Stimulated activated CD8-positive, alpha-beta memory T cell treated with anti-CD3 and anti-CD28 coated beads, Interleukin-12 subunit alpha, Interleukin-12 subunit beta, amount 100 ng/mL, for 24 hours (primary cell): ENCODE data around the gene MAEA.

Experiments used
- DNase-seq: peaks from one replicate; pipeline ENCODE4 v3.0.0-alpha.2; 2020; ENCODE audit errors: extremely low read depth

Gene MAEA

GRCh38 chr4:1352567-1352900 is 62.8 kb downstream of the MAEA start:
- no peak for DNase-seq

DNA sequence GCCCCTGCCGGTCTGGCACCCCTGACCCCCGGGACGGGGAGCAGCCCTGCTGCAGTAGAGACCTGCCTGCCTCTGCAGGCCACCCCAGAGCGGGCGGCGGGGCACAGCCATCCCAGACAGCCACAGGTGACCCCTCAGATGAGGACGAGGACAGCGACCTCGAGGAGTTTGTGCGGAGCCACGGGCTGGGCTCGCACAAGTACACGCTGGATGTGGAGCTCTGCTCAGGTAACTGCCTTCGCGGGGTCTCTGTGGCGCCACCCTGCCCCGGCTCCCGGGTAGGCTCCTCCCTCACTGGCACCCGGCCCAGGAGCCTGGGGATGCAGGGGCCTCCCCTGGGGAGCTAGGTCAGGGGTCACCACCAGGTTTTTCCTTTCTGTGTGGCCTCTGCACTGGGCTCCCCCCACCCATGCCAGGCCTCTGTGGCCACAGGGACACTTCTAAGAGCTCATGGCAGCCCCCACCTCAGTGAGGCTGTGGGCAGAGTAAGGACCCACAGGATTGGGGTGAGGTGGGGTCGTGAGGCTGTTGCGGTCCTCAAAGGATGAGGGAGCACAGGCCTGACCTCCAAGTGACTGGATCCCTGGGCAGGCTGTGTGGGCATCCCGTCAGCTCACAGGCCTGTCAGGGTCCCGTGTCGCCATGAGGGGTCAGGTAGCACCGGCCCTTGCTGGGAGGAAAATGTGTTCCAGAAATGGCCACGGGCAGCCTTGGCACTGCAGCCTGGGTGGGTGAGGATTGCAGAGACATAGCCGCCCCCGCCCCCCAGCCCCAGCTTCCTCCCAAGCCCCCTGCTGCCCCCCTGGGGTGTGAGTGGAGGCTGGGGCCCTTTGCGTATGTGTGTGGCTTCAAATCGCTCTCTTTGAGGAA is 63.7 kb downstream of the MAEA start:
- DNase-seq: no peak

- DNase-seq: no peak
These were observed 64.7 kb downstream of the MAEA start for GRCh38 chr4:1354136-1354982.

GRCh38 chr4:1354983-1355275 is 65.2 kb downstream of the MAEA start:
- DNase-seq: no peak

DNA sequence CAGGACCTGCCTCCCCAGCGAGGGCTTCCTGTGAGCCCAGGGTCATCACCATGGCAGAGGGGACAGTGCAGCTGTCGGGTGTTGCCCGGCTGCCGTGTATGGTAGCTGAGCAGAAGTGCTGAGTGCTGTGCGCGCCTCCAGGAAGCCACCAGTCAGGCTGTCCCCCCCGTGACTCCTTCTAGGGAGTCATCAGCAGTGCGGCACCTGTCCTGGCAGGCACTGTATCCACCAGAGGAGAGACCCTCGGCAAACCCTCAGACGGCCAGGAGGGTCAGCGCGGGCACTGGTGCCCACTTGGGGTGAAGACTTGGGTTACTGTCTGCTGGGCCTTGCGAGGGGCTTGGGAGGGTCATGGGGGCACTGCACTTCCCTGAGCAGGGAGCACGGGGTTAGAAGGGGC is 65.7 kb downstream of the MAEA start:
- DNase-seq: no peak

GRCh38 chr4:1356181-1356998 is 66.7 kb downstream of the MAEA start:
- DNase-seq: no peak

GRCh38 chr4:1357356-1358248 is 67.9 kb downstream of the MAEA start:
- DNase-seq: no peak

DNA sequence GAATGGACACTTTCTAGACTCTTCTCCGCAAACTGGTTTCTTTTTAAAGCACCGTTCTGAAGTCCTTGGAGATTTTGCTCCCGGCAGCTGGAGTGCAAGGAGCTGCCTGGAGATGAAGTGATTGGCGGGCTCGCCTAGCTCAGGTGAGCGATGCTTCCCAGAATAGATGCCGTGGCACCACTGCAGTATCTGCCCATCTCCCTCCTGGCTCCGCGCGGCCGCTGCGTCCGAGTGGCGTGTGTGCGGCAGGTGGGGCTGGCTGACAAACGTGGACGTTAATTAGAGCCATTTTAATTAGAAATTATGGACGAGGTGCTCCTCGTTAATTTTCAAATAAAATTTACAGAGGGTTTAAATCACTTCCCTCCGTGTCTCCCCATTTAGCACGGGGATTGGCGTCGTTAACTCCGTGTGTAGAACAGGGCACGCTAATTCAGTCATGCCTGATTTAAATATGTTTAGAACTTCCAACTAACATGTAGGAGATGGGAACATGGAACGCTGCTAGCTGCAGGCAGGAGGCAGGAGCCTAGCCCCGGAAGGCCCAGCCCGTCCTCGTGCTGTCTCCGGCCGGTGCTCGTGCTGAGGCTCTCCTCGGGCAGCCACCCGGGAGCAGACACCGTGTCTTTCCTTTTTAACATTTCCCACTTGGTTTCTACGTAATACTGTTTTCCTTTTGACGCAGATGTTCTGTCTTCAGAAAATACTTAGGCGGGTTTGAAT is 68.9 kb downstream of the MAEA start:
- DNase-seq: no peak

DNA sequence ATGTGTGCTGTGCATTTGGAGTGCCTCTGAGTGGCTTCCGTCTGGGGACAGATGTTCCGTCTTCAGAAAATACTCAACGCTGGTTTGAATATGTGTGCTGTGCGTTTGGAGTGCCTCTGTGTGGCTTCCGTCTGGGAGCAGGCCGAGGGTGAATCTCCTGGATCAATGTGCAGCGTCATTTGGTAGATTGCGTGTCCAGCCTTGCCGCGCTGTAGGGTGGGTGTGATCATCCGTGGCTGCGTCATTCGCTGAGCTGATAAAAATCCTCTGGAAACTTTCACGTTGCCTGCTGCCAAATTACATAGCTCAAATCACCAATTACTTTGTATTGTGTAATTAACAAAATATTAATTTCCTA is 69.4 kb downstream of the MAEA start:
- no peak for DNase-seq

- no peak for DNase-seq
These were observed 70.3 kb downstream of the MAEA start for GRCh38 chr4:1359976-1360375.

DNA sequence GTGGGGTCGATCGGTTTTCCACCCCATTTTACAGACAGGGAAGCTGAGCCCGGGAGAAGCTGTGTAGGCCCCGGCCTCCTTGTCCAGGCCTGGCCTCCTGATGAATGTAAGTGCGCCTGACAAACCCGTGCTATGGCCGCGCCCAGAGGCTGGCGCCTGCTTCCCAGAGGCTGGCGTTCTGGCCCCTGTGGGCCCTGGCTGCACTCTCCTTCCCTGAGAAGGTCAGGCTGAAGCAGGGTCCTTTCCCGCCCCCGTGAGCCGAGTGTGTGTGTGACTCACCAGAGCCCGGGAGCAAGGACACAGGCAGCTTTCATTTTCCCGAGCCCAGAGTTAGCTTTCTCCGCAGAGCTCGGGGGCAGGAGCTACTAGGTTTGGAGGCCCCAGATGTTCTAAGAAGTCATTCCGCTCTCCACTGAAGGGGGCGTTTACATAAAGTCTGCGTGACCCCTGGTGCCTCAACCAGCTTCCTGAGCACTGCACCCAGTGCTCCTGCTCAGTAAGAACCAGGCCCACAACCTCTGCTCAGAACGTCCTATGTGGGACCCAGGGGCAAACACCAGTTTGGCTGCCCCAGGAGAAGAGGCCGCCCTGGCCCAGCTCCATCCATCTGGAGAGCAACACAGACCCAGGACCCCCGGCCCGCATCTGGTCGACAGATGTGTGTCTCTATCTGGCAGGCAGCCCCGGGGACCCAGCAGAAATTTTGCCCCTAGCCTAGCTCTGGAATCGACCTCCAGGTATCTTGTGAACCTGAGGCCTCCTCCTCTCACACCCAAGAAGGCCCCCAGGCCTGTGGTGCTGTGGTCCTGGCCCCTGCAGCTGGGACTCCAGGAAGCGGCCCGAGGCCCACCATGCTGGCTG is 71.0 kb downstream of the MAEA start:
- no peak for DNase-seq

DNA sequence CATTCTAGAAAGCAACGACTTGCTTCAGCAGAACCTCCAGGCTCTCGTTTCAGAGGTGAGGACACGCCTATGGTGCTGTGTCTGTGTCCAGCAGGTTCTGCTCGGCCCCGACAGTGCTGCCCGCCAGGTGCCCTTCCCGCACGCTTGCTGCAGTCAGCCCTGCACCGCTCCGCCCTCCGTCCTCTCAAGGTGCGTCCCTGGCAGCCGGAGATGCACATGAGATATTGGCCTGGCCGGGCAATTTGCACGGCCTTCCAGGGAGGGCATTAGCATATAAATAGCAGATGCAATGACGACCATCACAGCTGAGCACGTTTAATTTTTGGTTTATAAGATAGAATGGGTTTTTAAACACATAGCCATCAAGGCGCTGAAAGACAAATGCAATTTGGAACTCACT is 71.7 kb downstream of the MAEA start:
- no peak for DNase-seq

DNA sequence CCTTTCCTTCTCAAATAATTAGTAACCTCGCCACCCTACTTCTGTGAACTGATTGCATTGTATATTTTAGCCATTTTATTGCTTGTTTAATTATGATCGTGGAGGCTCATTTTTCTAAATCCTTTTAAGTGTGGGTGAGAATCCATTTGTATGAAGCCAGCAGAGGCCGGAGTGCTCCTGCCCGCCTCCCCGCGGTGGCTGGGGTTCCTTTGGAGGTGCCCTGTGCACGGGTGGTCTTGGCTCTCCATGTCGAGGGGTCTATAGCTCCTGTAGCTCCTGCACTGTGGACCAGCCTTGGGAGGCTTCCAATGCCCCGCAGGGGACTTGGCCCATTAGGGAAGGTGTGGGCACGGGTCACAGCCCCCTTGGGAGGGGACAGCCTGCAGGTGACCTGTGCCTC is 72.4 kb downstream of the MAEA start:
- DNase-seq: no peak

DNA sequence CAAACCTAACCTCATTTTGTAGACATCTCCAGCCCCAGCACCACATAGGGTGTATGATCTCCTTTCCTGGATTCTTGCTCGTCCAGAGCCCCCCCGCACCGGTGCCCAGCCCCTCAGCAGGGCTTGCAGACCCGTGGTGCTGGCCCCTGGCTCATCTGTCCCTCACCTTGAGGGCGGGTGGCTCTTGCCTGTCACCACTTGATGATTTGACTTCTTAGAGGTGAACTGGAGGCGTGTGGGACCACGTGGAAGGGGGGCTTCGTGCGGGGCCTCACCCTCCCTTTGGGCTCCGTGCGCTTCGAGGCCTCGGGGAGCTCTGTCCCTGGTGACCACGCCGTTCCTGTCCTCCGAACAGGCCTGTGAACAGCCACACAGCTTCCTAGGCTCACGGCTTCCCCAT is 72.8 kb downstream of the MAEA start:
- DNase-seq: no peak

GRCh38 chr4:1363513-1363912 is 73.8 kb downstream of the MAEA start:
- DNase-seq: no peak

DNA sequence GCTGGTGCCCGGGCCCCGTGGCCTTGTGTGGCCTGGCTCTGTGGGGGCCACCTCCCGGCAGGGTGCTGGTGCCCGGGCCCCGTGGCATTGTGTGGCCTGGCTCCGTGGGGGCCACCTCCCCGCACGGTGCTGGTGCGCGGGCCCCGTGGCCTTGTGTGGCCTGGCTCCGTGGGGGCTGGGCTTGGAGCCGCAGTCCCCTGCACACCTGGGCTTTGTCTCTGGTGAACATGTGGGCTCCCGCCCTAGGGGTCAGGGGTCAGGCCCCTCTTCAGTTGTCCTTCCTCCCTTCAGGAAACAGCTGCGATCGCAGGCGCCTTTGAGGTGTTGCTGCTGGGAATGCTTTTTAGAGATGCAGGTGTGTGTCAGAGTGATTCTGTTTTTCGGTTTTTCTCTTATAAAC is 74.5 kb downstream of the MAEA start:
- no peak for DNase-seq

- DNase-seq: no peak
These were observed 75.1 kb downstream of the MAEA start for GRCh38 chr4:1364748-1365147.

GRCh38 chr4:1365271-1366178 is 75.8 kb downstream of the MAEA start:
- DNase-seq: no peak
